NCI-H2196 (cell line): ENCODE data around the gene ANO4.
"Not testable (repeated sequence)": the region's sequence is repeated elsewhere in the genome, so short reads cannot be mapped to it uniquely, and the experiment has no call there.

Source experiments
- DNase-seq: peaks from one replicate; lab custom pipeline; 2025; ENCODE audit not compliant: unreplicated experiment; lab: John Stamatoyannopoulos, UW

The ANO4 gene

DNA sequence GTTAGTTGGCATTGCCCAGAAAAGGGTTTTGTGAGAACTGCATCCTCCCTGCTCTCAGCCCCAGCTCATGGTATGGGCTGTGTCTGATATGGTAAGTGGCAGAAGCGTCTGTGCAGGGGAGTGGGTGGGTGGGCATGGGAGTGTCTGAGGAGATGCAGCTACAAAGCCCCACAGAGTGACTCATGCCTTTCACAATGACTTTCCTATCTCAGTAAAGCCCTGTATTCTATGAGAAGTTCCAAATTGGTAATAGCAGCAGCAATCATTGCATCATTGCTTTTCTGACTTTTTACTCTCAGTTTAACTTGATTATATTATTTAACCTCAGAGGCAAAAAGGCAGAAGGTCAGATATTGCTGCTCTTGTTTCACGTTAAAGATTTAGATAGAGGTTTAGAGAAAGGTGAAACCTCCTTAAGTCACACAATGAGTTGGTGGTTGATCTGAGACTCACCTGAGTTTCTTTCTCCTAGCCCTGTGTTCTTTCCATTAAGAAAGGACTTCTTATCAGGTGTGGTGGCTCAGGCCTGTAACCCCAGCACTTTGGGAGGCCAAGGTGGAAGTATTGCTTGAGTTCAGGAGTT lies 243.8 kb downstream of the ANO4 start:
- DNase-seq: no peak

DNA sequence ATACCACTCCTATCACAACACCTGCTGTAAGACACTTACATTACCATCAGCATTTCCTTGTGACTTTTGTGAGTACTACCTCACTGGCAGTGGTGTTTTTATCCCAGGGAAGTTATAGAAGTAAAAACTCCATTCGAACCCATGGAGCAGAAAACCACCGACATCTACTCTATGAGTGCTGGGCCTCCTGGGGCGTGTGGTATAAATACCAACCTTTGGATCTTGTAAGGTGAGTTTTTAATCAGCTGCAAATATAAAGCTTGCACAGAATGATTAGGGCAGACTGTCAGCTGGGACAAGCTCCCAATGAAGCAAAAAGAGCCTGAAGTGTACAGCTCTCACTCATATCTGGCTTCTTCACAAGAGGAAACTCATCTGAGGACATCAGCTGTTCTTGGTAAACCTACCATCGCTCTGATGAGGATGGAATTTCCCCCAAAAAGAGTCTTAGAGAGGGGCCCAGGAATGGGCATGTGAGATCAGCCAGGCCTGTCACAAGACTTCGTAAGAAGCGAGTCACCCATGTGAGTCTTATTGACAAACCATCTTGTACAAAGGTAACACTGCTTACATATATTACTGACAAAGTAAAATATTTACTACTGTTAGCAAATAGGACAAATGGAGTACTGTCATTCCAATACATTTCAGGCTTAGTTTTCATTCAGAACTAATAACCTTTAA lies 245.4 kb downstream of the ANO4 start:
- no peak for DNase-seq

DNA sequence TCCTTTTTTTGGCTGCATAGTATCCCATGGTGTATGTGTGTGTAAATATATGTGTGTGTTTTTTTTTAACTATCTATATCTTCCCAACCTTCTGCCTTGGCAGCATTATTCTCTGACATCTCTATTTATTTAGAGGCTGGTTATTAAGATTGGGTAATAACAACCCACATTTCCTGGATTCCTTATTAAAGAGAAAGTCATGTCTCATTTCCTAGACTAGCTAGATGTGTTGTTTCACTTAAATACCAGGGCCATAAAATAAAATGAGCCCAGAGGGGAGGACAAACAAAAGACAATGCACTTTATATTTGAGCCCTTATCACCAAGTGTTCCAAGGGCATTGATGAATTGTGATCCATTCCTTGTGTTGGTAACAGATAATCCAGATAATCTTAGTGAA lies 246.4 kb downstream of the ANO4 start:
- DNase-seq: no peak

DNA sequence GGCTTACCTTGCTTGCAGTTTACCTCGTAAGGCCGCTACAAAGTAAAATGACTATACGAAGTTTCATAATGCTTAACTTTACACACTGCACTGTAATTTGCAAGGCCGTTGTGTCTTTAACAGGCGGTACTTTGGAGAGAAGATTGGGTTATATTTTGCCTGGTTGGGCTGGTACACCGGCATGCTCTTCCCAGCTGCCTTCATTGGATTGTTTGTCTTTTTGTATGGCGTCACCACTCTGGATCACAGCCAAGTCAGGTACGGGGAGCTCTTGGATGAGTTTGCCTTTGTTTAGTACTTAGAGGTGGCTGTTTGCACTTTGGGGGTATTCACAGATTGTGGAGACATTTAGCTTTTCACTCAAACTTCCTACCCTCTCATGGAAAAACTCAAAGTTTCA lies 247.6 kb downstream of the ANO4 start:
- no peak for DNase-seq

DNA sequence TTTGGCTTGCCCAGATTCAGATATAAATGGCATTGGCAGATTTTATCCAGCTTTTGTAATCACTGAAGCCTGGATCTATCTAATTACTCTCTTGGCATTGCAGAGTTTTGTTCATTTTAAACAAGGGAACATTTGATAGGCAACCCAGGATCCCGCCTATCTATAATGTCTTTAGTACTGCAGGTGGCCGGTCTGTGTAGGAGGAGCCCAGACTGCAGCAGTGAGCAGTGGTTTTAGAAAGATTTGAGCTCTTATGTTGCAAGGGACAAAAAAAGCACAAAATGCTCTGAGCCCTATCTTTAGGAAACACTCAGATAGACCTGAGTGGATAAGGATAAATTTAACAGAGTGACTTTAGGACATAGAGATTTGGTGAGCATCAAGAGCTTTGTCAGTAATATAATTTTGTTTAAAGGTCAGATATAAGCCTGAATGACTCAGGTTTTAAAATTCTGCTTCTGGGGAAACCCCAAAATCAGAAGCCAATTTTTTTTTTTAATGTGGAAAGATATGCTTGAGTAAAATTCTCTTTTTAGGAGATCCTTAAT lies 250.0 kb downstream of the ANO4 start:
- no peak for DNase-seq

DNA sequence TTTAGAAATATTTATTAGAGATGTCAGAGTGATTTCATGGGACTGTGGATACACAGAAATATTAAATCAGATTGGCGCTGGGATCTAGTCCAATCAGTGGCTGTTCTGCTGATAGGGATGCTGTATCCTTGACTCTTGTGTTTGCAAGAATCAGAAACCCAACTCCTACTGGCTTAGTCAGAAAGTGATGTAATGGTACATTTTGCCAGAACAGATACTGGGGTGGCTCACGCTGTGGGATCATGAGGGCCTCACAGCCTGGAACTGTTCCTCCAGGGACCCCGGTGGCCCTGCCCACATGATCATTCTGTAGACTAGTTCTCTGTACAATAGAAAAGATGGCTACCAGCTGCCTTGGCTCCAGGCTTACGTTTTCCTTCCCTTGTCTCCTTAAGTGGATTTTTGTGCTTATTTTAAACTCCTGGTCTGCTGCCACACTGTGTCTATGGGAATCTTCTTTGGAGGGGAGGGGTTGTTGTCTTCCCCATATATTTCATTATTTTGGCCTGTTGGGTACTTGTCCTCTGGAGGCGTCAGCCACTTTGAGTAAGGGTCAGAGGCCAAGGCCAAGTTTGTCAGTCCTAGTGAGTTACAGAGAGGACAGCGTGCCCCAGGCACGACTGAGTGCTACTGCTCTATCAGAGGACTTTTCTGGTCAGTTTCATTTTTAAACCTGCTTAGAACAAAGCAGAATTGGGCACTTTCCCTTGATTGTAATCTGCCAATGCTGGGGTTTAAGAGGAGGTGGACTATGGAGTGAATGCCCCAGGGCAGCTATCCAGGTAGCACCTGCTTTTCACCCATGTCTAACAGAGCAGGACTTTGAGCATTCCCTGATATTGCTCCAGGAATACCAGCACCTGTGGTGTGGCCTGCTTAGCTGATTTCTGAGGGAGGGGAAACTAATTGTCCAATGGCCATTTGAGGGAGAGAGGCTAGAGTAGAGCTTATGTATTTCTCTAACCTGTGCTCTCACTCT lies 251.2 kb downstream of the ANO4 start:
- DNase-seq: no peak

DNA sequence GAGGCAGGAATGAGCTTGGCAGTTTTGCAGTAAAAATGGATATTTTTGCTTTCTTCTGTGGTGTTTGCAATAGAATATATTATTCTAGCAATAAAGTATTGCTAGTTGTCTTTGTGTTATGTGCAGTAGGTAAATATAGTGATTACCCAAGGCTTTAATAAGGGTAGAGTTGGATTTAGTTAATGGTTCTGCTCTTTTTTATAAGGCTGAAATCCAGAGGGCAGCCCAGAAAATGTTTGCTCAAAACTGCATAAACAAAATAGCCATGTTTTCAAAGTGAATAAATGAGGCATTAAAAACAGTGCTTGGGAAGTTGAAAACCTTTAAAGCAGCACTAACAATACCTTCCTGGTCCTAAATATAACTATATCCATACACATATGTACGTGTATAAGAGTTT lies 253.1 kb downstream of the ANO4 start:
- no peak for DNase-seq

DNA sequence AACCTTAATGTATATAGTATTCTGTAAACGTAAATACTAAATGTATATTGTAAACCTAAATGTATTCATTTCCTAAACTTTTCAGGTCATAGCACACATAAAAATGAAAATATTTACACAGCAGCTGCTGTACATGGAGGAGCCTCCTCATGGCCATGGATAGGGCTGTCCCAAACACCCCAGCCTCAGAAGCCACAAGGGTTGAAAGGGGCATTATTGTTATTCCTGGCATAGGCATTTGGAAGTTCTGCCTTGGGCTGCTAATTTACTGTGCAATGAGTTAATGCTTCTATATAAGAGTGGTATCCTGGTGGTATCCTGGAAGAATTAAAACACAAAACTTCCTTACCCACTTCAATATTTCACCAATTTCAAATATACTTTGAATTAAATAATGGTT lies 256.1 kb downstream of the ANO4 start:
- DNase-seq: no peak

DNA sequence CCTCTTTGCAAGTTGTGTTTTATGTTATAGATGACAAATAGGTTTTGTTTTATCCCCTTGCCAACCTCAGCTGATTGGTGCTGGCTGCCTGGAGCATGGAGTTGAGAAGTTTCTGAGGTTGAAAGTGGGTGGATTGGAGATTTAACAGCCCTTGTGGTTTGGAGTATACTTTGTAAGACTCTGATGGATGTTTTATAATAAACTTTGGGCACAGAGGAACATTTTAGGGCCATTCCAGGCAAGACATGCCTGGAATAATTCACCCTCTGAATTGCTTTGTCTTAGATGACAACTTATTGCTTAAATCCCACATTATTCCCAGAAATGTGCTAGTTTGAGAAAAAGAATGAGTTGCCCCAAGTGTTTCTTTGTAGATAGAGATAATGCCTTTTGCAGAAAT lies 256.6 kb downstream of the ANO4 start:
- DNase-seq: no peak

DNA sequence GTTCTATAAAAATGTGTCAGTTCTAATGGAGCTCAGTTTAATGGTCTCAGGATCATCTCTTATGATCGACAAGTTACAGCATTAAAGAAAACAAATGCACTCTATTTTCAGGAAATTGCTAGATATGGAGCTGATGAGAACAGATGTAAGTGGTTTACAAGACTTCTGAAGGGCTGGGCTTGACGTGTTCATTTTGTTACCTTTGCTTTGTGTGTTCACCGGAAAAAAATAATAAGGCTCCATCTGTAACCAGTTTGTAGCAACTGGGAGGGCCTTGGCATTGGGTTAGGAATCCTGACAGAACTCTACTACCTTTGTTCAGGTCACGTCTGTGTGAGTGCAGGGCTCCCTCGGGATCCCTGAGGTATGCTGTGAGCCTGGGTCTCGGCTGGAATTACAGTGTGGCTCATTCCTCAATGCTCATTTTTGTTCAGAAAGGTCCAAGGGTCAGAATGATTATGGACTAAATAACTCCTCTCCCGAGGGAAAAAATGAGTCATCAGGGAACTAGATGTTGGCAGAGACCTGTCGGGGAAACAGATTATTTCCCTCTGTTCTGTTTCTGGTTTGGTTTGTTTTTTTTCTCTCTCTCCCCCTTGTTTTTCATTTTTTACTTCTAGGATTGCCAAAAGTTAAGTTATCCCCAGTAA lies 257.4 kb downstream of the ANO4 start:
- DNase-seq: no peak

DNA sequence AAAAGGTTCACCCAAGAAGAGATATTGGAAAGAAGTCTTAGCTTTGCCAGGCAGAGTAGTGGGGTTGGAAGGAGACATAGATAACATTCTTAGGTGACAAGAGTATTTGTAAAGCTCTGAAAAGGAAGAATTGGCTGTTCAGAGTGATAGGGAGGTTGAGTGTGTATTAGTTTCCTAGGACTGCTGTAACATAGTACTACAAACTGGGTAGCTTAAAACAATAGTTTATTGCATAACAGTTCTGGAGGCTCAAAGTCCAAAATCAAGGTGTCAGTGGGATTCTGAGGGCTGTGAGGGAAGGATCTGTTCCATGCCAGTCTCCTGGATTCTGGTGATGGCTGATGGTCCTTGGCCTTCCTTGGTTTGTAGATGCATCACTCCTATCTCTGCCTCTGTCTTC lies 258.6 kb downstream of the ANO4 start:
- DNase-seq: no peak

DNA sequence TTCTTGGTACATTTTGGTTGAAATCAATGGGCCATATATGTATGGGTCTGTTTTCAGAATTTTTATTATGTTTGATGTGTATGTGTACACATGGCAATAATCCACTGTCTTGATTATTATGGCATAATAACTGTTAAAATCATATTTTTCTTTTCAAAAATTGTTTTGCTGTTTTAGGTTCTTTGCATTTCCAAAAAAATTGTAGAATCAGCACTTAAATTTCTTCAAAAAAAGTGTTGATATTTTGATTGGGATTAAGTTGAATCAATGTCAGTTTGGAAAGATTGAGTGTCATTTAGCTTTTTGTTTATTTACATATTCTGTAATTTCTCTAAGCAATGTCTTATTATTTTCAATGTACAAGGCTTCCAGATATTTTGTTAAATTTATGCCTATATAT lies 261.4 kb downstream of the ANO4 start:
- DNase-seq: no peak

DNA sequence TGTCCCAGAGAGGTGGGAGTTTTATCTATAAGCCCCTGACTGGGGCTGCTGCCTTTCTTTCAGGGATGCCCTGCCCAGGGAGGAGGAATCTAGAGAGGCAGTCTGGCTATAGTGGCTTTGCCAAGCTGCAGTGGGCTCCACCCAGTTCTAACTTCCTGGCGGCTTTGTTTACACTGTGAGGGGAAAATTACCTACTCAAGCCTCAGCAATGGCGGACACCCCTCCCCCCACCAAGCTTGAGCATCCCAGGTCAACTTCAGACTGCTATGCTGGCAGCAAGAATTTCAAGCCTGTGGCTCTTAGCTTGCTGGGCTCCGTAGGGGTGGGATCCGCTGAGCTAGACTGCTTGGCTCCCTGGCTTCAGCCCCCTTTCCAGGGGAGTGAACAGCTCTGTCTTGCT lies 267.9 kb downstream of the ANO4 start:
- DNase-seq: not testable (repeated sequence)

DNA sequence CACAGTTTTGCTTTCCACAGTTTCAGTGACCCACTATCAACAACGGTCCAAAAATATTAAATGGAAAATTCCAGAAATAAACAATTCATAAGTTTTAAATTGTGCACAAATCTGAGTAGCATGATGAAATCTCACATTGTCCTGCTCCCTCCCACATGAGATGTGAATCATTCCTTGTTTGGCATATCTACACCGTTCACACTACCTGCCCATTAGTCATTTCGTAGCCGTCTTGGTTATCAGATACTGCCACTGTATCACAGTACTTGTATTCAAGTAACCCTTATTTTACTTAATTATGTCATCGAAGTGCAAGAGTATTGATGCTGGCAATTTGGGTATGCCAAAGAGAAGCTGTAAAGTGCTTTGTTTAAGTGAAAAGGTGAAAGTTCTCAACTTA lies 270.1 kb downstream of the ANO4 start:
- no peak for DNase-seq

DNA sequence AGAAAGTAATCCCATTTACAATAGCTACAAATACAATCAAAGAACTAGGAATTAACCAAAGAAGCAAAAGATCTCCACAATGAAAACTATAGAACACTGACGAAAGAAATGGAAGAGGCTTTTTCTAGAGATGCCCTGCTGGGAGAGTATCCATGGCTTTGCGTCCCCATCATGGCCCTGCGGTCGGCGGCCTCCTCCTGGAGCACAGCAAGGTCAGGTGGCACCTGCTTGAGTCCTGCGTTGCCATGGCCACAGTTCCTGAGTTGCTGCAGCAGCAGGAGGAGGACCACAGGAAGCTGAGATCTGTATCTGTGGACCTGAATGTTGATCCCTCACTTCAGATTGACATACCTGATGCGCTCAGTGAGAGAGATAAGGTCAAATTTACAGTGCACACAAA lies 271.9 kb downstream of the ANO4 start:
- DNase-seq: no peak

DNA sequence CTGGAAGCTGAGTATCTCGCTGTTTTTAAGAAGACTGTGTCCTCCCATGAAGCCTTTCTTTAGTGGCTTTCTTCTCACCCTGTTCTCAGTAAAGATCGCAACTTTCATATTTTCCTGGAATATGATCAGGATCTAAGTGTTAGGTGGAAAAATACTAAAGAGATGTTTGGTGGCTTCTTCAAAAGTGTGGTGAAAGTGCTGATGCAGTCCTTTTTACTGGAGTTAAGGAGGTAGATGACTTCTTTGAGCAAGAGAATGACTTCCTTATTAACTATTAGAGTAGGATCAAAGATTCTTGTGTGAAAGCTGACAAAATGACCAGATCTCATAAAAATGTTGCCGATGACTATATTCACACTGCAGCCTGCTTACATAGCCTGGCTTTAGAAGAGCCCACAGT lies 273.8 kb downstream of the ANO4 start:
- no peak for DNase-seq

DNA sequence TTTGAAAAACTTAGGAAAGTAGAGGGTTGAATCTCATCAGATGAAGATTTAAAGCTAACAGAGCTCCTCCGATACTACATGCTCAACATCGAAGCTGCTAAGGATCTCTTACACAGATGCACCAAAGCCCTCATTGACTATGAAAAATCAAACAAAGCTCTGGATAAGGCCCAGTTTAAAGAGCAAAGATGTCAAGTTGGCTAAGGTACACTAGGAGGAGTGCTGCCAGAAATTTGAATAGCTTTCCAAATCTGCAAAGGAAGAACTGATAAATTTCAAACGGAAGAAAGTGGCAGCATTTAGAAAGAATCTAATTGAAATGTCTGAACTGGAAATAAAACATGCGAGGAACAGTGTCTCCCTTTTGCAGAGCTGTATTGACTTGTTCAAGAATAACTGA lies 274.3 kb downstream of the ANO4 start:
- DNase-seq: no peak

DNA sequence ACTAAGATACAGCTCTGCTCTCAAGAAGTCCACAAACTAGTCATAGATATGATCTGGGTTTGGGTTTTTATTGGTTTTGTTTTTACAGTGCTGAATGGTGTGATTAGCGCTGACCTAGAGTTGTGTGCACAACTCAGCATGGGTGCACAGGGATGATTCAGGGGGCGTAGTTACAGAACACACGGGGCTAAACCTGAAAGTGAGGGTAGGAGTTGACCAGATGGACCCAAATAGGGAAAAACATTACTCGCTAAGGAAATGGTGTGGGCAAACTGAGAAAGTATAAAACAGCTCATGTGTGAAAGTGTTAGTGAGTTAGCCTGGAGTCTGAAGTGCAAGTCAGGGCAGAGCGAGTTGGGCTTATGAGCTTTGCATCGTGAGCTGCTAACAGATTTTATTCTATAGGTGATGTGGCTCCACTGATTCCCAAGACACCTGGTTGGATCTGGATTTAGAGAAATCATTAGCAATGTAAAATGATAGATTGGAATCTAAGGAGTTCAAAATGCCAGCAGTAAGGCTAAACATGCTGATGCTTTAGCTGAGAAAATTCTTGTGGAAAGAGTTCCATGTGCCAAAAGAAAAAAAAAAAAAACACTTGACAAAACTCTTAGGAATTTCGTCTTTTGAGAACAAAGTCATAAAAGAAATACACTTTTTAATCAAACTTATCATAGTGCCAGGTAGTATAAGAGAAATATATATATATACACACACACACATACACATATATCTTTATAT lies 280.5 kb downstream of the ANO4 start:
- no peak for DNase-seq

DNA sequence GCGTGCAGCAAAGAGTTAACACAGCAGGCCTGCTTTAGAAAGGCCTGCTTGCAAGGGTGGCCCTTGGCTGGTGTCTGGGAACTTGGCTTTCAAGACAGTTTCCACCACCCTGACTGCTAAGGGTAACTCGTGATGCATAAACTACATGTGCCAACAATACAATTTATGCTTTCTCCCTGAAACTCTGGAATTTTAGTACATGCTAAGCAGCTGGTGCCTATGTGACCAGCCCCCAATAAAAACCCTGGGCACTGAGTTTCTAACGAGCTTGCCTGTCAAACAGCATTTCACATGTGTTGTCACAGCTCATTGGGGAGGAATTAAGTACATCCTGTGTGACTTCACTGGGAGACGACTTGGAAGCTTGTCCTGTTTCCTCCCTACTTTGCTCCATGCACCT lies 282.3 kb downstream of the ANO4 start:
- no peak for DNase-seq

DNA sequence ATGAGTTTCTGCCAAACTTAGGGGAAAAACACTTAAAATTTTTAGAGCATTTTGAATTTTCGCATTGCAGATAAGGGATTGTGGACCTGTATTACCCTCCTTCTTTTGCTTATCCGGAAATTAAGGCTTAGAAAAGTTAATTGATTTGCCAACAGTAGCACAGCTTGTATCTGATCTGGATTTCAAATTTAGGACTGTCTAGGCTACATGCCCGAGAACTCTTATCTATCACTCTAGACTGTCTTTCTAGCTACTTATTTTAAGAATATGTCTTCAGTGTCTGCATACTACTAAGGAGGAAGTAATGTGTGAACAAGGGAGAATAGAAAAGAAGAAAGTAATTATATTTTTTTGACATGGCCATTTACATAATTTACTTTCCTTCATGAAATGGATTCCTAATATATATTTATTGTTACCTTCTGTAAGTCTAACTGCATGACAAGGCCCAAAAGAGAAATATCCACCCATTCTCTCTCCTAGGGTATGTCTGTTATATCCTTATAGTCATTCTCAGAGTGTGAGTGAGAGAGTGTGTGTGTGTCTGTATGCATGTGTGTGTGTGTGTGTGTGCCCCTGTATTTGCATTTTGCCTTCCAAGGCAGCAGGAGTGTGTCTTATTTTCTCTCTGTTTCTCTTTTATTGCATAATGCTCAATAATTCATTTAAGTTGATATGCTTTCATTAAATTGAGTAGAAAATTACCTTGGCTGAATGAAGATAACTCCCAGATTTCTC lies 283.4 kb downstream of the ANO4 start:
- DNase-seq: no peak
